Lower leg skin (tissue), 4 donors: ENCODE data around the gene DTNA. TPM values are rescaled to one million over a fixed set of nuclear protein-coding genes. Genes with fewer than 3 reads are reported as not detected.

Experiments used
- DNase-seq, 2 donors: peaks; one replicate each; pipeline ENCODE4 v3.0.0-alpha.2; 2019; ENCODE audit warnings: low spot score in 2 of 2
- H3K4me3 ChIP-seq: fragments of 200-600 bp; sonication (generic); 2 replicates; pipeline ENCODE4 v1.5.1; 2017; ENCODE audit warnings: mild to moderate bottlenecking, low read depth; ENCODE audit not compliant: poor library complexity, severe bottlenecking
- CTCF ChIP-seq, 3 donors: fragments of 450-650 bp; IDR thresholded peaks; one replicate each; pipeline ENCODE4 v1.5.1; 2016; ENCODE audit warnings: antibody characterized with exemption in 3 of 3, mild to moderate bottlenecking in 3 of 3, moderate library complexity in 2 of 3
- POLR2A ChIP-seq, 2 donors: fragments of 450-650 bp; IDR thresholded peaks; one replicate each; pipeline ENCODE4 v1.6.1; 2016 to 2017; ENCODE audit warnings: antibody characterized with exemption in 2 of 2, mild to moderate bottlenecking in 1 of 2, moderate library complexity in 1 of 2
- WGBS, 2 donors: methylation state at CpG; one replicate each; pipeline ENCODE4 v1.1.5; 2018; 5-methylcytosine and 5-hydroxymethylcytosine counted together
- intact Hi-C: fragments of 100-400 bp; cut with DNase I; formaldehyde crosslinking; loops from one replicate; pipeline ENCODE4 v1.15.0; 2023; ENCODE audit warnings: low total_unique reads
- total RNA-seq, 4 donors: library from RNA; depleted of rRNA; stranded (reverse); fragments of >200 nt; gene quantifications; one replicate each; pipeline ENCODE4 v1.1.0, GENCODE V29; 2016

The DTNA gene
- total RNA-seq, 4 donors from 2014 or later = 3.3 to 8.0 (median 5.7) TPM

- no peak for DNase-seq
- WGBS, 2 donors = 38 to 51% methylated on average over 1 of the region's 1 CpG
- intact Hi-C loops = no loop called here
- TF ChIP-seq POLR2A (IDR thresholded peaks at IDR 0.05) = no peak
- no peak for TF ChIP-seq CTCF (IDR thresholded peaks at IDR 0.05)
- no peak overlapping the region for H3K4me3 ChIP-seq
Measured at GRCh38 chr18:34872066-34872465, 162.0 kb downstream of the DTNA start.

GRCh38 chr18:34873986-34874580, 164.0 kb downstream of the DTNA start:
- TF ChIP-seq CTCF (IDR thresholded peaks at IDR 0.05) (no peak), POLR2A (IDR thresholded peaks at IDR 0.05) (no peak)
- no peak overlapping the region for H3K4me3 ChIP-seq
- no peak for DNase-seq
- WGBS, 2 donors = 88 to 89% methylated on average over 2 of the region's 2 CpGs
- intact Hi-C loops = no loop called here

- TF ChIP-seq CTCF (IDR thresholded peaks at IDR 0.05) (no peak), POLR2A (IDR thresholded peaks at IDR 0.05) (no peak)
- no peak overlapping the region for H3K4me3 ChIP-seq
- intact Hi-C loops = no loop called here
- DNase-seq = no peak
- WGBS, 2 donors = 93 to 98% methylated on average over 7 of the region's 7 CpGs
Measured at GRCh38 chr18:34875150-34875549, 165.1 kb downstream of the DTNA start.

GRCh38 chr18:34880403-34880802, 170.3 kb downstream of the DTNA start:
- WGBS, 2 donors = 83 to 97% methylated on average over 1 of the region's 1 CpG
- intact Hi-C loops = no loop called here
- TF ChIP-seq CTCF (IDR thresholded peaks at IDR 0.05) (no peak), POLR2A (IDR thresholded peaks at IDR 0.05) (no peak)
- no peak overlapping the region for H3K4me3 ChIP-seq
- no peak for DNase-seq

- no peak overlapping the region for H3K4me3 ChIP-seq
- 67 to 69% methylated on average over 3 of the region's 3 CpGs for WGBS, 2 donors
- TF ChIP-seq POLR2A (IDR thresholded peaks at IDR 0.05) (no peak), CTCF (IDR thresholded peaks at IDR 0.05) (no peak)
- DNase-seq = no peak
- intact Hi-C loops = no loop called here
Measured at GRCh38 chr18:34880882-34881834, 171.1 kb downstream of the DTNA start.
